Duodenal mucosa (tissue), 2 donors: ENCODE measurements around the gene BBS9.

Source experiments
- H3K27ac ChIP-seq: one replicate; pipeline ENCODE4 v1.7.0; 2013; ENCODE audit warnings: low read depth, low read length
- H3K27me3 ChIP-seq, 2 donors: one replicate each; pipeline ENCODE4 v1.7.0; 2013; ENCODE audit warnings: low read length in 2 of 2, control low read depth in 1 of 2; ENCODE audit not compliant: insufficient read depth in 2 of 2, control insufficient read depth in 1 of 2
- H3K36me3 ChIP-seq, 2 donors: one replicate each; pipeline ENCODE4 v1.7.0; 2013; ENCODE audit warnings: low read length in 2 of 2, control low read depth in 1 of 2; ENCODE audit not compliant: insufficient read depth in 2 of 2, control insufficient read depth in 1 of 2
- H3K4me1 ChIP-seq, 2 donors: one replicate each; pipeline ENCODE4 v1.7.0; 2013; ENCODE audit warnings: low read length in 2 of 2, control low read depth in 1 of 2; ENCODE audit not compliant: insufficient read depth in 2 of 2, control insufficient read depth in 1 of 2
- H3K4me3 ChIP-seq, 2 donors: one replicate each; pipeline ENCODE4 v1.7.0; 2013; ENCODE audit warnings: low read length in 2 of 2, low read depth in 1 of 2
- H3K9ac ChIP-seq, 2 donors: one replicate each; pipeline ENCODE4 v1.7.0; 2013; ENCODE audit warnings: low read length in 2 of 2, low read depth in 1 of 2
- H3K9me3 ChIP-seq, 2 donors: one replicate each; pipeline ENCODE4 v1.7.0; 2013; ENCODE audit warnings: low read length in 2 of 2, control low read depth in 1 of 2; ENCODE audit not compliant: control insufficient read depth in 1 of 2

Gene BBS9

DNA sequence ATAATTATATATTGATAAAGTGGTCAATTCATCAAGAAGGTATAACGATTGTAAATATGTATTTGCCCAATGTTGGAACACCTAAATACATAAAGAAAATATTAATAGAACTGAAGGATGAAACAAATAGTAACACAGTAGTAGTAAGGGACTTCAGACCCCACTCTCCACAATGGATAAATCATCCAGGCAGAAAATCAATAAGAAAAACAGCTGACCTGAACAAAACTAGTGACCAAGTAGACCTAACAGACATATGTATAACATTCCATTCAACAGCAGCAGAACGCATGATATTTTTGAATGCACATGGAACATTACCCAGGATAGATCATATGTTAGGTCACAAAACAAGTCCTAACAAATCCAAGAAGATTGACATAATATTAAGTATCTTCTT, 489.9 kb downstream of the BBS9 start:
- Histone ChIP-seq H3K4me3 (no peak overlapping the region), H3K4me1 (no peaks in the 10 kb centered on the region), H3K9ac (no peak overlapping the region), H3K36me3 (no peaks in the 10 kb centered on the region), H3K27ac (no peak overlapping the region), H3K9me3 (no peaks in the 10 kb centered on the region), H3K27me3 (no peaks in the 10 kb centered on the region)

DNA sequence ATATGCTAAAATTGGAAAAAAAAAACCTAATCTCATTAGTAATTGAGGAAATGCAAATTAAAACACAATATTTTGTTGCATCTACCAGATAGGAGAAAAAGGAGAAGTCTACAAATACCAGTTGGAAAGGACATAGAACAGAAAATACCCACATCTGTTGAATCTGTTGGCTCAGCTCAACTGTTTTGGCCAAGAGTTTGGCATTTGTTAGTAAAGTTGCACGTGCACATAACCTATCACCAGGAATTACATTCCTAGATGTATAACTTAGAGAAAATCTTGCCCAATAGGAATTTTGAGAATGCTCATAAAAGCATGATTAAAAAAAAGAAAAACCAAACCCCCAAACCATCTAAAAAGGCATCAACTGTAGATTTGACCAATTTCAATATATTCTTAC, 493.9 kb downstream of the BBS9 start:
- H3K9ac ChIP-seq, result no peak overlapping the region
- peaks cover 0 to 1% of the 10 kb centered on the region in 2 donors for H3K9me3 ChIP-seq
- no peak overlapping the region for H3K4me3 ChIP-seq
- H3K4me1 ChIP-seq, result no peaks in the 10 kb centered on the region
- no peak overlapping the region for H3K27ac ChIP-seq
- no peaks in the 10 kb centered on the region for H3K36me3 ChIP-seq
- H3K27me3 ChIP-seq, result no peaks in the 10 kb centered on the region

DNA sequence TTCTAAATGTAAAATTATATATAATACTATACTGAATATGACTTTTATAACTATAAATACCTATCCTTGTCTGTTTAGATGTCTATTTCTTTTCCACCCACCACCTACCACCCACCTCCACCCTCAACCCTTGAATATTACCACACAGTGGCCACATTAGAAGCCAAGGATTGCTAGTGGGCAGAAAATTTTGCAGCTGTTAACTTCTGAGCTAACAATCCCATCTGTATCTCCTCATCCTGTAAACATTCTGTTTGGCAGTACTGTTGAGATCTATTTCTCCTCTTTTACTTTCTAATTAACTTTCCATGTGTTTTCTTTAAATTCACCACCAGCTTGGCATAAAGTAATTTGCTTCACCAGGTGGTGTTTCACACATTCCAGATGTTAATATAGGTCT, 494.9 kb downstream of the BBS9 start:
- no peak overlapping the region for H3K27ac ChIP-seq
- H3K27me3 ChIP-seq, result no peaks in the 10 kb centered on the region
- no peaks in the 10 kb centered on the region for H3K36me3 ChIP-seq
- H3K4me3 ChIP-seq, result no peak overlapping the region
- H3K9ac ChIP-seq, result no peak overlapping the region
- H3K4me1 ChIP-seq, result no peaks in the 10 kb centered on the region
- H3K9me3 ChIP-seq, result peaks cover 0 to 1% of the 10 kb centered on the region in 2 donors

DNA sequence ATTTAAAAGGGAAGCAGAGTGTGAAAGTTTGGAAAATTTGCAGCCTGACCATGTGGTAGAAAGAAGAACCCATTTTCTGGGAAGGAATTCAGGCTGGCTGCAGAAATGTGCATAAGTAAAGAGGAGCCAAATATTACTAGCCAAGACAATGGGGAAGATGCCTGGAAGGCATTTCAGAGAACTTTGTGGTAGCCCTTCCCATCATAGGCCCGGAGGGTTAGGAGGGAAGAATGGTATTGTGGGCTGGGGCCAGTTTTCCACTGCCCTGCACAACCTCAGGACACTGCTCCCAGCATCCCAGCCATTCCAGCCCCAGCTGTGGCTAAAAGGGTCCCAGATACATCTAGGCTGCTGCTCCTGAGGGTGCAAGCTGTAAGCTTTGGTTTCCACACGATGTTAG, 497.5 kb downstream of the BBS9 start:
- Histone ChIP-seq H3K27ac (no peak overlapping the region), H3K9me3 (peaks cover 0 to 1% of the 10 kb centered on the region in 2 donors), H3K9ac (no peak overlapping the region), H3K4me1 (no peaks in the 10 kb centered on the region), H3K36me3 (no peaks in the 10 kb centered on the region), H3K4me3 (no peak overlapping the region), H3K27me3 (no peaks in the 10 kb centered on the region)

DNA sequence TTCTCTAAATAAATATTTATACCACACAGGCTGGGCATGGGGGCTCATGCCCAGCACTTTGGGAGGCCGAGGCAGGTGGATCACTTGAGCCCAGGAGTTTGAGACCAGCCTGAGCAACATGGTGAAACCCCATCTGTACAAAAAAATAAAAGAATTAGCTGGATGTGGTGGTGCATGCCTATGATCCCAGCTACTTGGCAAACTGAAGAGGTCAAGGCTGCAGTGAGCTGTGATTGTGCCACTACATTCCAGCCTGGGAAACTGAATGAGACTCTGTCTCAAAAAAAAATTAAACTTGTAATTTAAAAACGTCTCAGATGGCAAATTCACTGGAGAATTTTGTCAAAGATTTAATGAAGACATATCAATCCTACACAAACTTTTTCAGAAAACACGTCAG, 498.4 kb downstream of the BBS9 start:
- Histone ChIP-seq H3K4me1 (no peaks in the 10 kb centered on the region), H3K9ac (no peak overlapping the region), H3K36me3 (no peaks in the 10 kb centered on the region), H3K27ac (no peak overlapping the region), H3K27me3 (no peaks in the 10 kb centered on the region), H3K9me3 (peaks cover 0 to 1% of the 10 kb centered on the region in 2 donors), H3K4me3 (no peak overlapping the region)

DNA sequence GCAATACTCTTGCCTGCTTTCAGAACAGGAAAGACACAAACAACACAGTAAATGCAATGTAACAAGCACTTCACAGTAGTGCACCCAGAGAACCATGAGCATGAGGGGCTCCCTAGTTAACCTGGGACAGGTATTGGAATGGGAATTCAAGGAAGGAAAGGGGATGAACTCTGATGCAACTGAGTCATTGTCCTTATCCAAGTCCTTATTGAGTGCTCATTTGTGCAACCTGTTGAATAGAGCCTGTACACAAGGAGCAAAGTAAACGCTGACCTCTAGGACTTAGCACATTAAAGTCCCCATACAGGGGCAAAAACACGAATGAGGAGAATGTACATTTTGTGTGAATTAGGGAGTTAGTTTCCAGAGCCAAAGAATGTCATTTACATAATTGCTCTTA, 499.5 kb downstream of the BBS9 start:
- no peak overlapping the region for H3K4me3 ChIP-seq
- no peak overlapping the region for H3K9ac ChIP-seq
- H3K27me3 ChIP-seq, result no peaks in the 10 kb centered on the region
- no peak overlapping the region for H3K27ac ChIP-seq
- H3K9me3 ChIP-seq, result peaks cover 0 to 1% of the 10 kb centered on the region in 2 donors
- no peaks in the 10 kb centered on the region for H3K36me3 ChIP-seq
- H3K4me1 ChIP-seq, result no peaks in the 10 kb centered on the region

DNA sequence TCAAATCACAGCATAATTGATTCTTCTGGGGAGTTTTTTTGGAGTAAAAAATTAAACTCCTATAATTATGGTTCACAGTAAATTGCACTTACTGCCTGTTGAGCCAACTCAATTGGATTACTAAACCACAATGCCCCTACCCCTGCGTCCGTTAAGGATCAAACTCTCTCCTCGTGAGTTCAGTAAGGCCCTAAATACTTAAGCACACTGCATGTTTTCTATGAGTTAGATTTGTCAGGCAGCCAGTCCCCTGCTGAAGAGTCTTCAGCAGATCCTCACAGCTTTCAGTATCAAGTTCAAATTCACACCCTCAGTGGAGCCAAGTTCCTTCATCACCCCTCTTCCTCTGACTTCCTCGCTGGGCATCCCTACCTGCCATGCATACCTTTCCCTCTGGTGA, 501.0 kb downstream of the BBS9 start:
- Histone ChIP-seq H3K4me3 (no peak overlapping the region), H3K9ac (no peak overlapping the region), H3K4me1 (no peaks in the 10 kb centered on the region), H3K27ac (no peak overlapping the region), H3K36me3 (no peaks in the 10 kb centered on the region), H3K27me3 (no peaks in the 10 kb centered on the region), H3K9me3 (peaks cover 0 to 1% of the 10 kb centered on the region in 2 donors)

DNA sequence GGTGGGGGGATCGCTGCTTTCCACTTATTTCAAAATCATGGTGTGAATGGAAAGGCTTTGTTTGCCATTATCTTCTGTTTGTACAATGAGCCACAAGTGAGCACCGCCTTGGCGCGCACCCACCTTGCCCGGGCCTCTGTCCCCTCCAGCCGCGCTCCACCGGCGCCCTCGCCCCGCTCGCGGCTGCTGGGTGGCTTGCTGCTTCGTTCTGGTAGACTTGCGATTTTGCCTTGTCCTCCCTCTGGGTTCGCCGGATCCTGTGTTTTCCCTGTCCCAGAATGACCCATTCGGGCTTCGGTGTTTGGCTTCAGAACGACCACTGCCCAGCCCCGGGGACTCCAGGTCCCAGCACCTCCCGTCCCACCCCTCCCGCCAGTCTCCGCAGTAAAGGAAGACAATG, 503.0 kb downstream of the BBS9 start:
- Histone ChIP-seq H3K36me3 (no peaks in the 10 kb centered on the region), H3K27ac (no peak overlapping the region)

DNA sequence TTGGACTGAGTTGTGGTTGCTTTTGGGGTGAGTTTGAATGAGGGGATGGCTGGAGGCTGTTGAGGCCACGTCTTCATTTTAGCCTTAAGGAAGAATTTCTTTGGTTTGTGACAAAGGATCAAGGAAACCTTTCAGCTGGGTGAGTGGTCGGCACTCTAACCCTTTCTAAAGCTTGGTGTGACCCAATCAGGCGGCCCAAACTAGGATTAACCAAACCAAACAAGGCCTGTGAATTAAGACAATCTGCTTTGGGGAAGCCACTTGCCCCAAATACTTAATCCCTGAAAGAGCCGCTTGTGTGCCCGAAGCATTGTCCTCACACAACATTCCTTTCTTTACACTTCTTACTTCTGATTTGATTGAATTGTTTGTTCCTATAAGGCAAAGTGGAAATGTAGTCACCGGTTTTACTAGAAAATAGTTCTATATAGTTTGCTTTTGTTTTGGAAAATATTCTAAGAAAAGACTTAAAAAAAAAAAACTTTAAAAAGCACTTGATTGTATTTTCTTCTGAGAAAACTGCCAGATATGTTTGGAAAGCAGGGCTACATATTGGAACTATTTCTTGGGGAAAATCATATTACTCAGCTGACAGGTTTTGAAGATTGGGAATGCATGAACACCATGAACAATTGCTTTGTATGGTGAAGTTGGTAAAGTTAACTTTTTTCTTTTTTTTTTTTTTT, 503.6 kb downstream of the BBS9 start:
- Histone ChIP-seq H3K4me1 (no peaks in the 10 kb centered on the region), H3K27me3 (no peaks in the 10 kb centered on the region), H3K9ac (no peak overlapping the region)

More for the DNA sequence above, 503.0 kb downstream of the BBS9 start:
- H3K27me3 ChIP-seq, result no peaks in the 10 kb centered on the region
- no peak overlapping the region for H3K9ac ChIP-seq
- H3K4me3 ChIP-seq, result no peak overlapping the region
- H3K9me3 ChIP-seq, result no peaks in the 10 kb centered on the region
- H3K4me1 ChIP-seq, result no peaks in the 10 kb centered on the region

DNA sequence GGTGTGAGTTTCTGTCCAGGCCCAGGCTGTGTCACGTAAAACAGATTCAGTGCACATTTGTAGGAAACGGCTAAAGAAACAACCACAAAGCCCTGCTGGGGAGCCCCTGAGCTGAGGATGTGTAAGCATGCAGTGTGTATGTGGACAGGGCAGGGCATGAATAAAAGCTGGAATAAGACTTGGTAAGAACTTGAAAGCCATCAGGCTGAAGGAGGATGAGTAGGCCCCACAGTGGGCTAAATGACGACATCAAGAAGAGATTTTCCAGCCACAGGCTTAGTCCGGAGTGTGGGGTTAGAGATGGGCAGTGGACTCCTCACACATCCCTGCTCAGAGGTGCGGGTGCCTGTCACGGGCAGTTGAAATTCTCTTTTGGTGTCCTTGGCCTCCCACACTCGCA, 505.2 kb downstream of the BBS9 start:
- H3K4me3 ChIP-seq, result no peak overlapping the region
- no peaks in the 10 kb centered on the region for H3K4me1 ChIP-seq
- H3K9ac ChIP-seq, result no peak overlapping the region
- no peak overlapping the region for H3K27ac ChIP-seq
- no peaks in the 10 kb centered on the region for H3K36me3 ChIP-seq
- H3K9me3 ChIP-seq, result no peaks in the 10 kb centered on the region
- no peaks in the 10 kb centered on the region for H3K27me3 ChIP-seq

More for the DNA sequence above, 503.6 kb downstream of the BBS9 start:
- Histone ChIP-seq H3K27ac (no peak overlapping the region), H3K9me3 (no peaks in the 10 kb centered on the region), H3K36me3 (no peaks in the 10 kb centered on the region), H3K4me3 (no peak overlapping the region)

DNA sequence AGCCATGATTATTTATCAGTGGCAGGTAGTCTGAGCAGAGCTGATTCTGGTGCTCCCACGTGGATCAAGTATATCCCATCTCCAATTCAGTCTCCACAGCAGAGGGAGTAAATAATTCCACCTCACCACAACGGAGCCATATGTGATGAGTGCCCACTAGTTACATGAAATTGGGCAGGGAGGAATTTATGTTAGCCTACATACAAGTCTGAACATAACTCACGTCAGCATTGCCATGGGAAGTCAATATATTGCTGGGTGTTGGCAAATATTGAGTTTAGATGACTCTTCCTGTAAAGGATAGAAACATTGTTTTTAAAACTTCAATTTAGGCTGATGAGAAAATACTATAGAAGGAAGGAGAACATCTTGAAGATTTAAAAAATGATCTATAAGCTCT, 507.0 kb downstream of the BBS9 start:
- no peaks in the 10 kb centered on the region for H3K27me3 ChIP-seq
- H3K27ac ChIP-seq, result no peak overlapping the region
- no peaks in the 10 kb centered on the region for H3K36me3 ChIP-seq
- no peaks in the 10 kb centered on the region for H3K9me3 ChIP-seq
- no peak overlapping the region for H3K9ac ChIP-seq
- H3K4me1 ChIP-seq, result no peaks in the 10 kb centered on the region
- no peak overlapping the region for H3K4me3 ChIP-seq
